DND-41 (cell line): Measurements from ENCODE around the gene TMEFF2.

Experiments
- CTCF ChIP-seq: IDR thresholded peaks from 2 replicates; pipeline ENCODE4 v1.5.1; 2012; ENCODE audit warnings: borderline replicate concordance, low read length, moderate library complexity, mild to moderate bottlenecking; ENCODE audit not compliant: poor library complexity, severe bottlenecking; ENCODE audit errors: extremely low read depth
- EZH2 ChIP-seq: IDR thresholded peaks from 3 replicates; pipeline ENCODE4 v1.6.1; 2012; ENCODE audit warnings: borderline replicate concordance, low read depth, mild to moderate bottlenecking, moderate library complexity, low read length, inconsistent platforms; ENCODE audit not compliant: severe bottlenecking

GRCh38 chr2:192023006-192023405, 171.7 kb downstream of the TMEFF2 start:
- TF ChIP-seq EZH2 = no peak
- no peak for TF ChIP-seq CTCF
